Psoas muscle (tissue), 8 donors: ENCODE results near the gene EDEM3. TPM values are rescaled to one million over a fixed set of nuclear protein-coding genes. Genes with fewer than 3 reads are reported as not detected.

ENCODE experiments used
- ATAC-seq, 4 donors: fragments of 200-7000 bp; cut with Tn5 transposase; one replicate each; pipeline ENCODE4 v1.9.1; 2020; ENCODE audit warnings: moderate library complexity in 3 of 4, mild to moderate bottlenecking in 2 of 4
- DNase-seq, 2 donors: peaks; one replicate each; pipeline ENCODE4 v3.0.0-alpha.2; 2020
- H3K27ac ChIP-seq: fragments of 200-600 bp; one replicate; pipeline ENCODE4 v1.8.0; 2022
- H3K27me3 ChIP-seq, 3 donors: fragments of 200-600 bp in 1 of 3; one replicate each; pipeline versions ENCODE4 v1.6.1 to v1.8.0; 2013 to 2022; ENCODE audit warnings: low read length in 2 of 3, mild to moderate bottlenecking in 2 of 3, moderate library complexity in 1 of 3; ENCODE audit not compliant: insufficient read depth in 3 of 3
- H3K36me3 ChIP-seq, 2 donors: fragments of 200-600 bp in 1 of 2; one replicate each; pipeline versions ENCODE4 v1.6.1 to v1.8.0; 2013 to 2022; ENCODE audit warnings: low read depth in 1 of 2, mild to moderate bottlenecking in 1 of 2, moderate library complexity in 1 of 2; ENCODE audit not compliant: insufficient read depth in 1 of 2
- H3K4me1 ChIP-seq: fragments of 200-600 bp; one replicate; pipeline ENCODE4 v1.8.0; 2022
- H3K4me3 ChIP-seq: fragments of 200-600 bp; one replicate; pipeline ENCODE4 v1.8.0; 2022; ENCODE audit warnings: mild to moderate bottlenecking
- H3K9me3 ChIP-seq: fragments of 200-600 bp; one replicate; pipeline ENCODE4 v1.8.0; 2022
- WGBS, 3 donors: extraction: QIAGEN DNeasy Blood & Tissue Kit; methylation state at CpG; one replicate each; pipeline versions ENCODE4 v1.1.6 to v1.1.7; 2013; 5-methylcytosine and 5-hydroxymethylcytosine counted together
- intact Hi-C, 2 donors: fragments of 100-400 bp; cut with DNase I; formaldehyde crosslinking; loops; one replicate each; pipeline versions ENCODE4 v1.11.0 to v1.14.2; 2022
- polyA plus RNA-seq, 3 donors: library from polyadenylated mRNA; stranded (reverse); fragments of 200-250 nt; gene quantifications; one replicate each; pipeline ENCODE4 v1.2.3, GENCODE V29; 2013
- total RNA-seq, 4 donors: library from RNA; stranded (reverse); fragmentation: NEBNext Ultra II Directional in 2 of 4; extraction: Animal tissue kit (Norgen Biotek cat#: 25700) in 2 of 4; gene quantifications; one replicate each; pipeline versions ENCODE4 v1.2.1 to v1.2.4, GENCODE V29; 2021 to 2023
- TF ChIP-seq, protein P1 (sequence below): fragments of 200-600 bp; IDR thresholded peaks from one replicate; pipeline ENCODE4 v1.8.0; 2022; ENCODE audit warnings: antibody characterized with exemption
- donor health status: healthy with polysubstance abuse.
- donor health status: DM: no; HTN: no; CAD: no; lungs with moderate emphysema.
- donor health status: Bipolar disorder and iron deficiency.
- donor health status: healthy.
- donor health status: DM: yes; HTN: yes; CAD: no.
- donor health status: DM: no; HTN: no; CAD: no.
- donor health status: DM: no; HTN: no; CAD: no.
- donor health status: DM: yes; HTN: yes; CAD: no.

EDEM3 gene
- total and polyA plus RNA-seq, 7 donors, result 13.0 to 36.4 (median 24.6) TPM

DNA sequence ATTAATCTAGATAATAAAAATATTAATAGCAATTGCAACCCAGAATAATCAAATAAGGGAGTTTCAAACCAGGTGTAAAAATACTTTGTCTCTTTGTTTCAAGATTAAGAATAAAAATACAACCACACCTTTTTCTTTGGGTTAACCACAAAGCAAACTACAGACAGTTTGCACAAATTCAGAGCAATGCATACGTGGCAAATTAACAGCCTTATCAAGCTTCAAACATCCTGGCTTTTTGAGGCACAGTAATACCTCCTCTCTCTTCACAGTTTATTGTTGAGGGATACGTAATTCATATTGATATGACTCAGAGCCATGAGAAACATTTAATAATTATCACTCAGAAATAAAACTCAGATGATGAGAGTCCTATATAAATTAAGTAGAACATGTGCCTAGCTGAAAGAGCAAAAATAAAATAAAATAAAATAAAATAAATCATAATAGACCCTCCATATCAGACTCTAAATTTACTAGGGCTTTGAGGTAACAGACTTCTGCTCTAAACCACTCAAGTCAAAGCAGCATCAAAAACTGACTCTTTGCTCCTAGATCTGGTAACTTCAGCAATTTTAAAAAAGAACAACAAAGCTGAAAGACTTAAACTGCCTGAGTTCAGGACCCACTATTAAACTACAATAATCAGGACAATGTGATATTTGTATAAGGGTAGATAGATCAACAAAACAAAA, 11.4 kb downstream of the EDEM3 start:
- WGBS, 3 donors, result 87 to 92% (median 89%) methylated on average over 2 of the region's 2 CpGs
- TF ChIP-seq, protein P1, sequence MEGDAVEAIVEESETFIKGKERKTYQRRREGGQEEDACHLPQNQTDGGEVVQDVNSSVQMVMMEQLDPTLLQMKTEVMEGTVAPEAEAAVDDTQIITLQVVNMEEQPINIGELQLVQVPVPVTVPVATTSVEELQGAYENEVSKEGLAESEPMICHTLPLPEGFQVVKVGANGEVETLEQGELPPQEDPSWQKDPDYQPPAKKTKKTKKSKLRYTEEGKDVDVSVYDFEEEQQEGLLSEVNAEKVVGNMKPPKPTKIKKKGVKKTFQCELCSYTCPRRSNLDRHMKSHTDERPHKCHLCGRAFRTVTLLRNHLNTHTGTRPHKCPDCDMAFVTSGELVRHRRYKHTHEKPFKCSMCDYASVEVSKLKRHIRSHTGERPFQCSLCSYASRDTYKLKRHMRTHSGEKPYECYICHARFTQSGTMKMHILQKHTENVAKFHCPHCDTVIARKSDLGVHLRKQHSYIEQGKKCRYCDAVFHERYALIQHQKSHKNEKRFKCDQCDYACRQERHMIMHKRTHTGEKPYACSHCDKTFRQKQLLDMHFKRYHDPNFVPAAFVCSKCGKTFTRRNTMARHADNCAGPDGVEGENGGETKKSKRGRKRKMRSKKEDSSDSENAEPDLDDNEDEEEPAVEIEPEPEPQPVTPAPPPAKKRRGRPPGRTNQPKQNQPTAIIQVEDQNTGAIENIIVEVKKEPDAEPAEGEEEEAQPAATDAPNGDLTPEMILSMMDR, result no peak

DNA sequence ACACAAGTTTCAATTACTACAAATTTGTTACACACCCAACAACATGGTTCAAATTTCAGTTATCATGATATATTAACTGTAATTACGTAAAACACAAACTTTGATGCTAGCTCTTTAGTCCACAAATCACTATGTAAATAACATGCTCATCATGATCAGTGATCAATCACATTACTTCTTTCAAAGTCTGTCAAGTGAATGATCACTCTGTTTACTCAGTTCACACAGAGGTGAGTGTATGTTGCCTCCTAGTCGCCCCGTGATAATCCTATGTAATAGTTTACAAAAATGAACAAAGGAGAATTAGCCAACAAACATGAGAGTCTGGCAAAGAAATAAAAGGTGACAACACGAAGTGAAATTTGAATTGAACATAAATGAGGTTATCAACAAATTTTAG, 14.3 kb downstream of the EDEM3 start:
- TF ChIP-seq, protein P1, result no peak
- intact Hi-C loops, result no loop called here
- H3K4me3 ChIP-seq, result no peak overlapping the region
- WGBS, 3 donors, result 69 to 80% (median 77%) methylated on average over 4 of the region's 4 CpGs
- no peak overlapping the region for H3K27ac ChIP-seq
- peaks cover 0 to 30% of the 10 kb centered on the region in 2 donors for H3K36me3 ChIP-seq
- no peak for DNase-seq
- peaks cover 14% of the 10 kb centered on the region for H3K4me1 ChIP-seq
- no peaks in the 10 kb centered on the region for H3K9me3 ChIP-seq
- ATAC-seq, result no peak
- no peaks in the 10 kb centered on the region for H3K27me3 ChIP-seq

More for the DNA sequence above, 11.4 kb downstream of the EDEM3 start:
- DNase-seq (no peak), ATAC-seq (no peak)
- no peak overlapping the region for H3K4me3 ChIP-seq
- intact Hi-C loops, result no loop called here
- H3K4me1 ChIP-seq, result peaks cover 31% of the 10 kb centered on the region
- H3K9me3 ChIP-seq, result no peaks in the 10 kb centered on the region
- no peak overlapping the region for H3K27ac ChIP-seq
- H3K36me3 ChIP-seq, result peaks cover 0 to 19% of the 10 kb centered on the region in 2 donors
- H3K27me3 ChIP-seq, result no peaks in the 10 kb centered on the region

DNA sequence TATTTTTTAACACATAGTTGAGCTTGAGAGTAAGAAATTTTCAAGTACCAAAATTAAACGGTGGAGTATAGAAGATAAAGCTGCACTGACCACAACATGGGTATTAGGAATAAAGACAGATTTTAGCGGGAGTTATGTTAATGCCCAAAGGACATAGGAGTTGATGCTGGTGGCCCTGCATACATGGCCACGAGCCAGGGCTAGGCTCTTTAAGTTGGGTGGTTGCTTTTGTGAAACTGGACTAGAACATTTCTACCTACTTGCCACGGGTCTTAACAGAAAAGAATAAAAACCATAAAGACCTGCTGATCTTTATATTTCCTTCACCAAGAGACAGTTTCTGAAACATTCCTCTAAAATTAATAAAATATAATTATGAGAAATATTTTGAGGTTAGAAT, 14.9 kb downstream of the EDEM3 start:
- H3K27ac ChIP-seq, result no peak overlapping the region
- H3K36me3 ChIP-seq, result peaks cover 0 to 33% of the 10 kb centered on the region in 2 donors
- WGBS, 3 donors, result 85 to 93% (median 92%) methylated on average over 4 of the region's 4 CpGs
- peaks cover 9% of the 10 kb centered on the region for H3K4me1 ChIP-seq
- no peaks in the 10 kb centered on the region for H3K9me3 ChIP-seq
- H3K27me3 ChIP-seq, result no peaks in the 10 kb centered on the region
- DNase-seq (no peak), ATAC-seq (no peak)
- no peak overlapping the region for H3K4me3 ChIP-seq
- intact Hi-C loops, result no loop called here
- TF ChIP-seq, protein P1, result no peak

DNA sequence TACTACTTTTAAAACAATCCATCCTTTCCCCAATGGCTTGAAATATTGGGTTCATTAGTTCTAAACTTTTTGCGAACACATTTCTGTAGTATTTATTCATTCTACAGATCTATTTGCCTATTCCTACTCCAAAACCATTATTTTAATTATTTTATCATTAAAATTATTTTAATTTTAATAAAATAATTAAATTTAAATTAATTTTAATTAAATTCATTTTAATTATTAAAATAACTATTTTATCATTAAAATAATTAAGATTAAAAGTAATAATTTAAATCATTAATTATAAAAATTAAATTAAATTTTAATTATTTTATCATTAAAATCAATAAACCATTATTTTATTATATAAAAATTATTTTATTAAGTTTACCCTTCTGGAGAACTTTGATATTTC, 15.6 kb downstream of the EDEM3 start:
- Histone ChIP-seq H3K4me3 (no peak overlapping the region), H3K4me1 (peaks cover 4% of the 10 kb centered on the region), H3K9me3 (no peaks in the 10 kb centered on the region), H3K27ac (no peak overlapping the region), H3K27me3 (no peaks in the 10 kb centered on the region), H3K36me3 (peaks cover 0 to 35% of the 10 kb centered on the region in 2 donors)
- no peak for ATAC-seq
- TF ChIP-seq, protein P1, result no peak
- WGBS, 3 donors, result 96 to 100% (median 98%) methylated on average over 1 of the region's 1 CpG
- no peak for DNase-seq
- intact Hi-C loops, result no loop called here

DNA sequence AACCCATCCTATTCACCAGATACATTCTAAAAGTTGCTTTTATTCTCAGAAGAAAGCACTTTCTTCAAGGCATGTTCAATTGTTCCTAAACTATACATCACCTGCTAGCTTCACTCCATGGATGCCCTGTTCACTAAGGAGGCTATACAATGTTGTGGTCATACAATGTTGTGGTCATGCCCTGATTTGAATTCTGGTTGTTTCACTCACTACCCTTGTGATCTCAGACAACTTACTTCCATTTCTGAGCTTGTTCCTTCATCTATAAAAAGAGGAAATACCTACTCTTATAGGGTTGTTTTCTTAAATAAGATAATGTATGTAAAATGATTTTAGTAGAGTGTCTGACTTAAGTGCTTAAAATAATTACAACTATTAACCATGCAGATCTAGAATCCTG, 19.7 kb downstream of the EDEM3 start:
- no peak for ATAC-seq
- no peak for DNase-seq
- Histone ChIP-seq H3K27ac (no peak overlapping the region), H3K4me3 (no peak overlapping the region), H3K9me3 (no peaks in the 10 kb centered on the region), H3K36me3 (peaks cover 5 to 76% of the 10 kb centered on the region in 2 donors), H3K27me3 (no peaks in the 10 kb centered on the region), H3K4me1 (no peaks in the 10 kb centered on the region)
- TF ChIP-seq, protein P1, result no peak
- intact Hi-C loops, result no loop called here
